NCI-H748 (cell line): ENCODE data around the gene GEMIN8.

Source experiments
- DNase-seq: peaks from one replicate; lab custom pipeline; 2025; ENCODE audit not compliant: unreplicated experiment; lab: John Stamatoyannopoulos, UW

Gene GEMIN8

DNA sequence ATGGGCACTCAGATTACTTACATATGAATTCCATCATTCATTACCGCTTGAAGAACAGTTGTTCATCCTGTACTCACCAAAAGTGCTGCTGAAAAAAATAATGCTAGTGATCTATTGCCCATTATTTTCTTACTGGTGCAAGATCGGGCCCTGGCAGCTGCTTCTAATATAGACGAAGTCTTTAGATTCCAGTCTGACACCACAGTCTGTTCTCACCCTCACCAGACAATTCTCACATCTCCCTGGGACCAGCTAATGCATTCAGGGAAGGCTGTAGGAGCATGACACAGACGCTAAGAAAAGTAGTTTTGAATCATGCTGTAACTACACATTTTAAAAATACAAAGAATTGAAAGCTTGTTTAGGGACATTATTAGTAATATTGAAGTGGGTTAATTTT, 13.8 kb downstream of the GEMIN8 start:
- no peak for DNase-seq

DNA sequence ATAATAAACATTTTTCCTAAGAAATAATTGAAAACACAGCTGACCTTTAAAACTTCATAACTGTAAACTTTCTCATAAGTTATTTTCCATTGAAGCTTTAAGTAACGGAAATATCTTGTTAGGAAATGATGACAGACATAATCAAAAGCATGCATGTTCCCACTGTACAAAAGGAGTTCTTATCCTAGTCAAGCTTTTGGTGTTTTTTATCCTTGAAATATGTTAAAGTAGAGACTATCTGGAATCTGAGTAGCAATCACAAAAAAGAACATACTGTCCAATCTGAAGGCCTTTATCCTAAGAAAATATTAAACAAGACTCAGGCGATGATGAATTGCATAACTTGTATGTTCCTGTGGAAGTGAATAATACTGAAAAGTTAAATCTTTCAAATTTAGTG, 14.4 kb downstream of the GEMIN8 start:
- DNase-seq = no peak

DNA sequence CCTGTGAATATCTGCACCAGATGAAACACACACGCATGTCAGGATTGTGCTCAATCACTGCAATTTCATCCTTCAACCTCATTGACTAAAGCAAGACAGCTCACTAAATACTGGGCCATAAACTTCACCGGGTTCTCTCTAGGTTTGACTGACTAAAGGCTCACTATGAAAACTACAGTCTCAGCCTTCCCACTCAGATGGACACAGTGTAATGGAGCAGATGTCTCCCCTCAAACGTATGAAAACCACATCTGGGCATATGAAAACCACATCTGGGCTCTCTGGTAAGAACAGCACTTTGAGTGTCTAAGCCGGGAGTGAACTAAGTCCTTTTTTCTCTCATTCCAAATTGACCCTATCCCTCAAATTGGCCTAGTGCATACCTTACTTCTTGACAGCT, 15.2 kb downstream of the GEMIN8 start:
- no peak for DNase-seq

DNA sequence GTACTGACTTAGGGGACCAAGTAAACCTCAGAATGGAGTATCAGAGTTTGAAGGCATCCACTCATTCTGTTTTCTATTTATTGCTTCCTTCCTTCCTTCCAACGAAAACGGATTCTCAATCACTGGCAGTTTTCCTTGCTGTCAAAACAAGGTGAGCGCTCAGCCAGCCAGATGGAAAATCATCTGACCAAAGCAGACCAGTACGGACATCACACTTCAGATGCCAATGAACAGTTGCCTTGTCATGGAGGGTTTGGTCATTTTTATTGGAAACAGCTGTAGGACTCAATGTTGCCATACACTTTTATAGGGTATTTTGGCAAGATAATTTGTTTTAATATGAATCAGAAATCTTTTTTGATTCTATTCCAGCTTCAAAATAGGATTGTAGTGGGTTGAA, 16.6 kb downstream of the GEMIN8 start:
- no peak for DNase-seq

DNA sequence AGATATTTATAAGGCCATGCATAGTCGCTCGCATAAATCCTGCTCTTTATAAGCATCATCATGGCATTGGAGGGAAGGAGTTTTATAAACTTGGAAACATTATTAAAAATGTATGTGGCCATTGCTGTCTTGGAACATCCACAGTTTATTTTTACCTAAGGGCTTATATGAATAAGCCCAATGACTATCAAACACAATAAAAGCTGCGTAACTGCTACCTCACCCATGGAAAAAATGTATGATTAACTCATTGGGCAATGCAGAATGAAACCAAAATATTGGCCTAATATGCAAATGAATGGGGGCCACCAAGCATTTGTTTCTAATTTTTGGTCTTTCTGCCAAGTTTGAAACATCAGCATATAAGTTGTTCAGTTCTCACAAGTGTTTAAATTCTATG, 19.1 kb downstream of the GEMIN8 start:
- DNase-seq = no peak

DNA sequence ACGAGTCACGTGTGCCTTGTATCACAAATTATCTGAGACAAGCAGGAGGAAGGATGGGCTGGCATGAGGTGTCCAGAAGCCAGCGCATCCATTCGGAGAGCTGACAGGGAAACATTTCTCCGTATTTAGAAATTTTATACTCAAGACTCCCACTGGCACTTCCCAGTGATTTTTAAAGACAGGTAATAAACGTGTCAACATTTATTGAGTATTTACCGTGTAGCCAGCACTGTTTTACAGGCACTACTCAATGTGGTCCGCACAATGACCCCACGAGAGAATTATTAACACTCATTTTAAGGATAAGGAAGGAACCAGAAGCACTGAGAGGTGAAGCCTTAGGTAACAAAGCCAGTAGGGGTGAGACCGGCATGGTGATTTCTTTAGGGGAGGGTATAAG, 23.2 kb downstream of the GEMIN8 start:
- no peak for DNase-seq

DNA sequence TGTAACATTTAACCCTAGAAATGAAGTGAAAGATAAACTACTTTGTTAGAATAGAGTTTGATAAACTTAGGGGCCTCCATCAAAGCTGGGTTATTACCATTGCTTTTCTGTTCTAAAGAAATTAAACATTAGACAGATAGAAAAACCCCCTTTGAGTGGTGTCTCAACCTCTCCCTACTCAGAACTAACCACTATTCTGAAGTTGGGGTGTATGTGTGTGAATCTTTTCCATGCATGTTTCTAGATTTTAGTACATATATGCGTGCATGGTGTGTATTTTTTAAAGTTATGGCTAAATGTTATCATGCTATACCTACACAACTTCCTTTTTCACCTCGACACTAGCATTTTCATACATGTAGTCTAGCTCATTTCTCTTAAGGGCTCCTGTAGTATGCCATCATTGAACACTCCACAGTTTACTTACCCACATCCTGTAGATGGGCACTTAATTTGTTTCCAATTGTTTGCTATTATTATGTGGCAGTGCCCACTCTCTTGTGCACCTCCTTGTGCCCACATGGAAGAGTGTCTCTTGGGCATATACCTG, 25.7 kb downstream of the GEMIN8 start:
- no peak for DNase-seq

DNA sequence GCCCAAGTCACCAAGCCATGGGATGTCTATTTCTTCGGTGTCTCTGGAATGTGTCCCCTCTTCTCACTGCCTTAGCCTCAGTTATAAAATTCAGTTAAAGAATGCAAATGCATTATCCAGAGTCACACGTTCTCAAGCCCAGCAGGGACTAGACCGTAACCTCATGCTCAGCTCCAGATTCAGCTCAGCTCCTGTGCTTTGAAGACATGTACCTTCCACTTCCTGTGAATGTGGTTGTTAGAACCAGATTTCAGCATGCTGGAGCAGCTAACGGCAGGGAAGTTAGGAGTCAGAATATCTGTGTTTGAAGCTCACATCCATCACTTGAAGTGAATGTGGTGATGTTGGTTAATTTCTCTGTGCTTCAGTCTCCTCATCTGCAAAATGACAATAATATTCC, 26.7 kb downstream of the GEMIN8 start:
- no peak for DNase-seq

DNA sequence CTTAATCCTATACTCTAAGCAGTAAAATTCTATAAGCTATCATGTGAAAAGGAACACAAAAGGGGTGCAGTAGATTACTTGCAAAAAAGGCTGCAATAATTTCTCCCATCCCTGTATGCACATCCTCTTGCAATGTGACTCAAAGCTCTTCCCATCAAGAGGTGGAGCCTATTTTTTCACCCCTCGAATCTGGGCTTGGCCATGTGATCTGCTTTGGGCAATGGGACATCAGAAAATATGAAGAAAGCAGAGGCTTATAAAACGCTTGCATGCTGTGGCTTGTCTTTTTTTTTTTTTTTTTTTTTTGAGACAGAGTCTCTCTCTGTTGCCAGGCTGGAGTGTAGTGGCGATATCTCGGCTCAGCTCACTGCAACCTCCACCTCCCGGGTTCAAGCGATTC, 33.0 kb downstream of the GEMIN8 start:
- DNase-seq = no peak

DNA sequence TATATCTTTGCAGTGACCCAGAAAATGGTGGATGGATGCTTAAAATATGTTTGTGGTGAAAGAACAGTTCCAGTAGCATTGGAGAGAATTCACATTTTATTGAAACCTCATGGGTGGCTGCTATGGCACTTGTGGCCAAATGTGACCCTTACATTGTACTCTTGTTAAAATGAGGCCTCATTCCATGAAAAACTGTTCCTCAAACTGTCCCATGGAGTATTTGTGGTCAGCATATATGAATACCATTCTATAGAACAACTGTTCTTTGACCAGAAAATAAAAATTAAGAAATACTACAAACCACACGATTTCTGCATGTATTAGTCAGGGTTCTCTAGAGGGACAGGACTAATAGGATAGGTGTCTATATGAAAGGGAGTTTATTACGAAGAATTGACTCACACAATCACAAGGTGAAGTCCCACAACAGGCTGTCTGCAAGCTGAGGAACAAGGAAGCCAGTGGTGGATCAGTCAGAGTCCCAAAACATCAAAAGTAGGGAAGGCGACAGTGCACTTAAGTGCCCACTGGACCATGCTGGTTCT, 35.1 kb downstream of the GEMIN8 start:
- DNase-seq = no peak

DNA sequence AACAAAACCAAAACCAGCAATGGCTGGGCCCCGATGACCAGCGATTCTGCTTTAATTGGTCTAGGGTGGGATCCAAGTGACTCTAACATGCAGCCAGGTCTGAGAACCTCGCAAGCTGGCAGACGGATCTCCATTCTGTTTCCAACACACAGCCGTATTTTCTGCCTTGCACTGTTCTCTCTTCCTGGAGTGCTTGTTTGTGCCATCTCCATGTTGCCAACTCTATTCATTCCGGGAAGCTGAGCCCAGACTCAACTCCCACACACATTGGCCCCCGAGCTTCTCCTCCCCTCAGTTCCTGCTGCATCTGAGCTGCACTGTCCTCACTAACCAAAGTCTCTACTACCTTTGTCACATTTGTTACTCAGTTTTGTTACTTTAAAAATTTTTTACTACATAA, 35.6 kb downstream of the GEMIN8 start:
- no peak for DNase-seq

DNA sequence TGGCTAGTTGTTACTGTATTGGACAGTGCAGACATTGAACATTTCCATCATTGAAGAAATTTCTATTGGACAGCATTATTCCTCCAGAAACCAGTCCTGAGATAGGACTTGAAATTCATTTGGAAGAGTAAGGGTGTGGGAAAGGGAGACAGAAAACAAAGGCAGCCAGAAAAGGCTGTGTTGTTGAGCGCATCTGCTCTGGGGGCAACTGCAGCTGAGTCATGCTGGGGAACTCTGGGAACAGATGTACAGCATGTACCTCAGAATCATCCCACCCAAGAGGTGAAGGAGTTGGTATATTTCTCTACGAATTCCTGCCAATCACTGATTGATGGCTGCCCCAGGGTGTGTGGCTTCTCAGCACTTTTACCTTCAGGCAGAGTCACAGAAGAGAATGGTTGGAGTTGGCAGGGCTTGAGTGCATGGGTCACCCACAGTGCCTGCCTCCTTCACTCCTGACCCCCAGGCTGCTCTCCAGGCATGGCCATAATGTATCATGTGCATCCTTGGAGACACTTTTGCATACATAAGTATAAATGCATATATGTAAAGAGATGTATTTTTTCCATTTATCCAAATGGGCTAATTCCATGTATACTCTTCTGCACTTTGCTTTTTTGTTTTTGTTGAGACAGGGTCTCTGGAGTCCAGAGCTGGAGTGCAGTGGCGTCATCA, 39.4 kb downstream of the GEMIN8 start:
- no peak for DNase-seq

DNA sequence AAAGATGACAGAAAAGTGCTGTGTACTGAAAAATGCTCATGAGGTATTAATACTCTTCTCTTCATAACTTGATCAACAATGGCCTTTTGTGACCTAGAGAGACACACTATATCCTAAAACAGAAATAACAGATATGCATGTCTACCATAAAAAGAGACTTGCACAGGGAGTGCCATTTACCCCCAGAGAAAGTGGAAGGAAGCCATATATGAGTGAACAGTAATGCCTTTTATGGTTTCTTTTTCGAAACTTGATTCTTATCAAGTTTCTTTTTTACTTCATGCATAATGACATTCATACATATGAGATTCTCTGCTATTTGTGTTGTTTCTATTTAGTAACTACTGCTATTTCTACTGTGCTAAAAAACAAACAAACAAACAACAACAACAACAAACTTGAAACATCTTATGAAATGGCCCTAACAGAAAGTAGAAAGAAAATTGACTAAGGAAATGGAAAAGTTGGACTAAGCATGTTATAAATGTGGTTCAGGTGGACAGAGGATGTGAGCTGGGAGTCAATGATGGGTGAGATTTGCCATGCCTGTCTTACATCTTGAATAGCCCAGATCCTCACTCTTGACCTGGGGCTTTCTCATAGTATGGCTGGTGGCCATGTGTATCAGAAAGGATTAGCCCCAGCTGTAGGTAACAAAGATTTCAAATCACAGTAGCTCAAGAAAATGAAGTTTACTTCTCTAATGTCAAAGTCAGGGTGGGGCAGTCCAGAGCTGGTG, 43.8 kb downstream of the GEMIN8 start:
- no peak for DNase-seq

DNA sequence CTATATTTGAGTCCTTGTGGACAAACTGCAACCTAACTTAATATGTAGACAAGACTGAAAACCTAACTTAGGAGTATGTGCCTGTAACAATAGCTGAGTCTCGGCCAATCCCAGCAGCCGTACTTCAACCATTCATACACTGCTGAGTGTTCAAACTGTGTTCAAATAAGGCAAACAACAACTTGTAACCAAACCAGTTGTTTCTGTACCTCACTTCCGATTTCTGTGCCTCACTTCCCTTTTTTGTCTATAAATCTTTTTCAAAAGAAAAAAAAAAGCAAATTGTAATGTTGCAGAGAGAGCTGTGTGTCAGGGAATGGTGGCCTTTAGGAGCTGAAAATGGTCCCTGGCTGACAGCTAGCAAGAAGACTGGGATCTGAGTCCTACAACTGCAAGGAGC, 46.0 kb downstream of the GEMIN8 start:
- no peak for DNase-seq

DNA sequence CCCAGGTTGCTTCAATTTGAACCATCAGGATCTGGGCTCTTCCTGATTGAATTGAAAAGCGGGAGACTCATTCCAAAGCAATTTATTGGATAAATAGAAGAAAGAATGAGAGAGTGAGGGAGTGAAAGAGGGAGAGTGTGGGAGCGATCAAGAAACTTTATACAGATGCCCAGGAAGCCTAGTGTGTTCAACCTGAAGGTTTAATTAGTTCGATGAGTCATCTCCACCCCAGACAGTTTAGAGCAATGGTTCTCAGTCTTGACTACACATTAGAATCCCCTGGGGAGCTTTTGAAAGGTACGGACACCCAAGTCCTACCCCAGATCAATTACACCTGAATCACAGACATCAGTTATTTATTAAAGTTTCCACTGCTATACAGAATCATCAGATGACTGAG, 61.5 kb downstream of the GEMIN8 start:
- no peak for DNase-seq

DNA sequence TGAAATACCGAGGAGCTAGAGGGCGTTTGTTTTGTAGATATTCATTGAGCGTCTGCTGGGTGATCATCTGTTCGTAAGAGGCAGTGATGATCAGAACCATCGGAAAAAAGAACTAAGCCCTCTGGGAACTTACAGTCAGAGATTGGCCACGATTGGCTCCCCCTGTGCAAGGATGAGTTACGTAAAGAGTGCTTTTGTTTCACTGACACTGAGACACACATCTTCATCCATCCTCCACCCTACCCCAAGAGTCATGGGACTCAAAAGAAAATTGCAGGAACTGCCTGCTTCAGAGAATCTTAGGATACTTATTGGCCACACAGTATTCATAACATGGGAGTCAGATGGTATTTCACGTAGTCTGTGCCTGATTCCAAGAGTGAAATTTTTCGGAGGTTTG, 62.1 kb downstream of the GEMIN8 start:
- no peak for DNase-seq

DNA sequence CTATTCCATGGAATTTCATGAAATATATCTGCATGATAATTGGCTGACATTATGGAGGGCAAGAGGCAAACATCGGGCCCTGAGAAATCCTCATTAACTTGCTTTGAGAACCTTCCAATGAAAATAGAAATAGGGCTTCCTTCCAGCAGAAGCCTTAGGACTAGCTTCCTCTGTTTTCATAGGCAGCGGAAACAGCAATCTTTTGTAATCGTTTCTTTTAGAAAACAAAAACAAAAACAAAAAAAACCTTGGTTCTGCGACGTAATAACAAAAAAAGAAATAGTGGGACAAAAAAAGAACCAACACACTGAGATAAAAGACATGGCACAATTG, 62.9 kb downstream of the GEMIN8 start:
- no peak for DNase-seq

DNA sequence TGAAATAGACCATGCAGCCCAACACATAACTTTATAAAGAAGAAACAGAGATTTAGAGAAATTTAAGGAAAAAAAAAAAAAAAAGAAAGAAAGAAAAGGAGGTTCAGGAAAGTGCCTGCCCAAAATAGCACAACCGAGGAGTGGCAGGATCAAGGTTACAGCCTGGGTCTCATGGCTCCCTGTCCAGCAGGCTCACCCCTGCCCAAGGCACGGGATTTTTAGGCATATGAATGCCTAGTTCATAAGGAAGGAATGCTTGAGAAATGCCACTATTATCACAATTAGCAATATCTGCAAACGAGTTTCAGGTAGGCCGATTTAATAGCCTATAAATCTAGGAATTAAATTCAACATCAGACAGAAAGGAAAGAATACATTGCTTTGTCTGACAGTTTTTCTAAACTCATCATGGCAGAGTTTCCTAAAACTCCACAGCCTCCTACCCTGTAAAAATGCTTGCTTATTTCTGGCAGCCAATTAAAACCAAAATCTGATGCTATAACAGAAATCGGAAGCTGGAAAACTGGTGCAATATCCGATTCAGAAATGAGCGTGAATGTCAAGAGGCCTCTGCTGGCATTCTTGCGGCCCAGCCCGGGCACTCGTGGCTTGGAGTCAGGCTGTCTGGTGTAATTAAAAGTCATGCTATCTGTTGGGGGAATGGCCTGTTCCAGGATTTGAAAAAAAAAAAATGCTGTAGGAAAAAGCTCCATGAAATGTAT, 63.5 kb downstream of the GEMIN8 start:
- no peak for DNase-seq

DNA sequence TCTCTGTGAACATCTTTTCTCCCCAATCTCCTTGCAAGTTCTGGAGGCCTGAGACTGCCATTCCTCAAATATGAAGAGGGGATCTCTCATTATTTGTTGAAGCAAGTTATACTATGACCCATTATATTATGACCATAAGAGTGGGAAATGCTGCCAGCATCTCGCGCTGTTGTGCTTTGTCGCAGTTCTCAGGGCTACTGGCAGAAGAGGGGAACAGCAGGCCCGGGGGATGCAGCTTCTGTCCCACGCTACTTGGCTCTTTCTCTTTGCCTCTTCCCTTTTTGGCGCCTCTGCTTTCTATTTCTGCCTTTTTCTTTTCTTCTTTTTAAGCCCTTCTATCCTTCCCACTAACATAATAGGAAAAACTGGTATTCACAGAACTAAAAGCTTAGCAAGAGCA, 64.2 kb downstream of the GEMIN8 start:
- DNase-seq = no peak

DNA sequence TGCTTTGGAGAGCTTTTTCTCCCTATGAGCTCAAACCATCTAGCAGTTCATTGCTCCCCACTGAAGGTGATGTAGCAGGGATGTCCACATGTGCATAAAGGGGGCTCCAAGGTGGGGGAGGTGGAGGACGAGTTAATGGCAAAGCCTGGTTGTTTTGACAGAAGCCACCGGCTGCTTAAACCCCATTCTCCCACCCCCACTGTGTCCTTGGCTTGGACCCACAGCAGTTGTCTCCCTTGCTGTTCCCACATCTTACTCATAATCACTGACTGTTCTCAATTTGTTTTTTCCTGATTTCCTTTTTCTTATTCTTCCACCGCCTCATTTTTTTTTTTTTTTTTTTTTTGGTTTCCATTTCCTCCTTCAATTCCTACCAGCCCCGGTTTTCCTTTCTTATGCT, 72.7 kb downstream of the GEMIN8 start:
- DNase-seq = no peak
